Fibroblast of skin of right biceps (primary cell): ENCODE data around the gene NASP.

Experiments
- DNase-seq: peaks from one replicate; pipeline ENCODE4 v3.0.0-alpha.2; 2013

Gene NASP

GRCh38 chr1:45583666-45584350, at the start of gene NASP:
TSS of gene NASP (plus strand) at chr1:45584041. CDS start at chr1:45584147, 106 bp downstream.
- DNase-seq = peak; percentile 84

- DNase-seq = no peak
These were observed 47.7 kb upstream of the NASP start for GRCh38 chr1:45535988-45536766.

- DNase-seq = no peak
These were observed 47.0 kb upstream of the NASP start for GRCh38 chr1:45536886-45537285.

DNA sequence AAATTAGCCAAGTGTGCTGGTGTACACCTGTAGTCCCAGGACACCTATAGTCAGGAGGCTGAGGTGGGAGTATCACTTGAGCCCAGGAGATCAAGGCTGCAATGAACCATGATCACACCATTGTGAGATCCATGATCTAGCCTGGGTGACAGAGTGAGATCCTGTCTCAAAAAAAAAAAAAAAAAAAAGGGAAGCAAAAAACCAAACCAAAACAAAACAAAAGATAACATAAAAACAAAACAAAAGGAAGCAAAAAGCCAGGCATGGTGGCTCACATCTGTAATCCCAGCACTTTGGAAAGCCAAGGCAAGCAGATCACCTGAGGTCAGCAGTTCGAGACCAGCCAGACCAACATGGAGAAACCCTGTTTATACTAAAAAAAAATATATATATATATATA, 42.6 kb upstream of the NASP start:
- no peak for DNase-seq

DNA sequence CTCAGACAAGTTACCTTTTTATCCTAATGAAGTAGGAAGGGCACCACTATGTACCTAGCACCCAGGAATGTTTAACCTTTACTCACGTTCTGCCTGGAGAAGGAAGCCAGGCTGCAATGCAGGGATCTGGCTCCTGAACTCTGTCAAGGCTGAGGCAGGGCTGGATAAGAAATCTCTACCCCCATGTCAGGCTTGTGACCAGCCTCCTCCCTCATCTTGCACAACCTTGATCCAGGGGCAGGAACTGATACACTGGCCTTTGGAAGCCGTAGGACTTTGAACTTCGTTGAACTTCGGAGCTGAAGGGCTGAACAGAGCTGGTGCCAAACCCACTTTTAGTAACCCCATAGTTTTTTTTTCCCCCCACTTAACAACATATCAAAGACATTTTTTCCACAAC, 41.2 kb upstream of the NASP start:
- no peak for DNase-seq

DNA sequence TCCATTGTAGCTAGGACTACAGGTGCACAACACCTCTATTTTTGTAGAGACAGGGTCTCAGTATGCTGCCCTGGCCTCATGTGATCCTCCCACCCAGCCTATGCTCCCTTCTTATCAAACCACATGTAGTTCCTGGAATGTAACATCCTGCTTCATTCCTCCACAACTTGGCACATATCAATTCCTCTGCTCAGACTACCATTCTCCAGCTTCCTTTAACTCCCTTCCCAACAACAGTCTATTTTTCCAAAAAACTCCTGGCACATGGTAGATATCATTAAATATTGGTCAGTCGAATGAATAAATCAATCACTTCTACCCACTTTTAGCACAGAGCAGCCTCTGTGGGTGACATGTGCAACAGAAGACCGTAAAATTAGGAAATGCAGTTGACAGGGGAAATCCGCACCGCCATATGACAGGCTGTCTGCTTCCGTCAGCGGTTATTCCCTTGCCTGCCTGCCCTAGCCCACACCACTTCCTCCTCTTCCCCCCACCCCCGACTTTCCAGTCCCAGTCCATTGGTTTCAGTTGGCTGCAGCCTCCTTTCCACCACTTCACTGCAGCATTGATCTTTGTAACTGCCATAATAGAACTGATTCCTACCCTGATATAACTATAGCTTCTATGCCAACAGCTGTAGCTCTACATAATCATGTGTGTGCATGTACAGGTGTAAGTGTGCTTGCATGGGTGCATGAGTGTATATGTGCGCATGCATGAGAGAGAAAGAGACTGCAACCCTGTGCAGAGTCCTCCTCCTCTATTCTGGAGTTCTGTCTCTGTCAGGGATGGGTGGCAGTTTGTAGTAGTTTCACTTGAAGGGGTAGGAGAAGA, 40.0 kb upstream of the NASP start:
- DNase-seq = no peak

- no peak for DNase-seq
These were observed 39.3 kb upstream of the NASP start for GRCh38 chr1:45544530-45544929.

GRCh38 chr1:45545019-45545493, 38.8 kb upstream of the NASP start:
- DNase-seq = no peak

DNA sequence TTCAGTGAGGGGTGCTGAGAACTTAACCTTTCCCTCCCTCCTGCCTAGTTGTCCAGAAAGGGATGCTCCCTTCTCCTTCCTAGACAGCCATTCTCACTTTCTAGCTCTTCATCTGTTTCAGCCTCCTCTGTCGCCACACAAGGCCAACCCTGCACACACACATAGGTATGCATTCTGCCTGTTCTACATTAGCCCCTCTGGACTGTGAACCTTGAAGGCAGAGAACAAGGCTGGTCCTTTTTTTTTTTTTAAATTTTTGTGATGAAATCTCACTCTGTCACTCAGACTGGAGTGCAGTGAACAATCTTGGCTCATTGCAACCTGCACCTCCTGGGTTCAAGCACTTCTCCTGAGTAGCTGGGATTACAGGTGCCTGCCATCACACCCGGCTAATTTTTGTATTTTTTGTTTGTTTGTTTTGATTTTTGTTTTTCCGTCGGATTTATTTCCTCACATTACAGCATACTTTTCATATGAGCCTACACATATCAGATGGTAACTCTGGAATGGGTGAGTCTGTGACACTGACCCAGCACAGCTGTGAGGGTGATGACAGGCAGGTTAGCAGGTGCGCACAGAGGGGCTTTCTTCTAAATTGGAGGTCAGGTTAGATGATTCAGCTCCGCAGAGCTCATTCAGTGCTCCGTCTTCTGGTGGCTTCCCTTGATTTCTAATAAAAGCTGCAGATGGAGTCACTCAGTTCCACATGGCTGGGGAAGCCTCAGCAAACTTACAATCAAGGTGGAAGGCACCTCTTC, 38.1 kb upstream of the NASP start:
- no peak for DNase-seq

DNA sequence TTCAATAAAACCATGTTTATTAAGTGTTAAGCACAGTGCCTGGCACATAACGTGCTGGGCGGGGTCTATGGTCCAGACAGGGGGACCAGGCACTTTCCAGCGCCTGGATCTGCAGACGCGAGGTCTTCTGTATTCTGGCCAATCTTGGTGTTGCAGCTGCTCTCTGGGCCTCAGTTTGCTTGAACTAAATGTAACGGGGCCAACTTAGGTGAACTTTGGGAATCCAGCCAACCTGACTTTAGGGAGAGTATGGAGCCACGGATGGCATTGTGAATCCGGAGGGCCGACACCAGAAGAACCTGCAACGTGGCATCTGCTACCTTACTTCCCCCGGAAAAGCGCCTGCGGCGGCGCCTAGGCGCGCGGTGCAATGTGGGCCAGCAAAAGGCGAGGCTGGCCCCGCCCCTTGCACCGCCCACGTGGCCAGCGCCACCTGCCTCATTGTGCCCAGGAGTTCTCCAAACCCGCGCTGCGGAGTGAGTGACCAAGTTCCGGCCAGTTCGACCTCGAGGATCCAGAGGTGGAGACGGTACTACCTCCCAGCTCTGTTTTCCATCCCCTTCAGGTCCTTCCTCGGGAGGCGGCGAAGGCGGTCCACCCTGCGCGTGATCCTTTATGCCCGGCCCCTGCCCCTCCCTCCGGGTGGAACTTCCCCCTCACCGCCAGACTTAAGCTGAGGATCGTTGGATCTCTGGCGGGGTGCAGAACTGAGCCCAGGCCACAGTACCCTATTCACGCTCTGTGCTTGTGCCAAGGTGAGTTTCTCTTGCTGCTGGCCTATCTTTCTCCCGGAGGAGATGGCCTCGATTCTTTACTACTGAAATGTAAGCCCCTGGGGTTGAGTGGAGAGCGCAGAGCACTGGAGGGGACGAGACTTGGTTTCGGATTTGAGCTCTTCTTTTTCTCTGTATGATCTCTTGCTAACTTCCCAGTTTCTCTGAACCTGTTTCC, 33.2 kb upstream of the NASP start, which contains the start of gene AKR1A1:
Gene AKR1A1, plus strand, starts transcription at position 426 of the 951 bp plus-strand sequence. CDS start 10,969 bp downstream, outside the sequence.
- DNase-seq = peak; percentile 88

DNA sequence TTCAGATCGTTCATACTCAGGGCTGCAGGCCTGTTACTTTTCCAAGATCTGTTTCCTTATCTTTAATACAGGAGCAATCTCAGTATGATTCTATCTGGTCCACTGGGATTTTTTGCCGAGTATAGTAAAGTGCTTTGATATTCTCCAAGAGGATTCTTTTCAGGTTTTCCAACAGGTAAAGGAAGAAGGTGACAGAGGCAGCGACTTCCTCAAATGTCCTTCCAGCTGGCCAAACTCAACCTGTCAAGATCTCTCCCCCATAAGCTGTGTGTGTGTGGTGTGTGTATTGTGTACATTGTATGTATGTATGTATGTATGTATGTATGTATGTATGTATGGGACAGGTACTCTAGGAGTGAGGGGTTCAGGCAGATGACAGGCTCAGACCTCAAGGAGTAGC, 32.2 kb upstream of the NASP start:
- no peak for DNase-seq

- no peak for DNase-seq
These were observed 31.5 kb upstream of the NASP start for GRCh38 chr1:45552331-45552730.

GRCh38 chr1:45554198-45554597, 29.6 kb upstream of the NASP start:
- DNase-seq = no peak

DNA sequence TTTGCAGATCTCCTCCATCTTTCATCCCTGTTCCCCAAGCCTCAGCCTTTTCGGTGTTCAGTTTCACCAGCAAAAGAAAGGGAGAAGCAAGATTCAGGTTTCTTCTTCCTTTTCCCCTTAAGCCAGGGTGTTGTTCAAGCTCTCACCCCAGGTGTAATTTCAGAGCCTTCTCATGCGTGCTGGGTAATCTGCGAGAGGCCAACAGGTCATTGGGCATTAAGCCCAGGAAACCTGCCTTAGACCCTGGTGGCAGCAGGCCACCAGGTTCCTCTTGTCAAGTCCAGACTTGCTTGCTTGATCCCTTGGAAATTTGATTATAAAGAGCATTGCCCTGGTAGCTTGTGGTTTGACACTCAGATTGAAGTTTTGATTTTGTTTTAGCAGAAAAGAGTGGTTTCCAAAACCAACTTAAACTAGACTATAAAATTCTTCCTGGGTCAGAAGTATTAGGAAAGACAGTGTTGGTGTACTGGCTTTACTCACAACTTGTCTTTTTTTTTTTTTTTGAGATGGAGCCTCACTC, 26.4 kb upstream of the NASP start:
- DNase-seq = no peak

DNA sequence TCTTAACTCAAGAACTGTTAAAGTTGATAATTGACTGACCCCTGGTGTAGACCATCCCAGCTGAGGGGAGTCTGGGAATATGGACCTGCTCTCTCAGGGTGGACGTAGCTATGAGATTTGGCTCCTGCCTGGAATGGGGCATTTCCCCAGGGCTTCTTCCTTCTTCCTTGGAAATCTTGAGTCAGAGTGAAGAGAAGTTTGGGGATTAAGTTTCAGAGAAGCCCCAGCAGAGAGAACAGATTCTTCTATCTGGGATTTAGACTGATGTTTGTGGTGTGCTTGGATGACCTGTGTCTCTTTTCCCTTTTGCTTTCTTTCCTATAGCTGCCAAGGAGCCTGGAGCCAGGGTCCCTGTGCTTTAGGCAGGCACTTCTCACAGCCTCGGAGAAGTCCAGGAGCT, 20.0 kb upstream of the NASP start:
- no peak for DNase-seq

DNA sequence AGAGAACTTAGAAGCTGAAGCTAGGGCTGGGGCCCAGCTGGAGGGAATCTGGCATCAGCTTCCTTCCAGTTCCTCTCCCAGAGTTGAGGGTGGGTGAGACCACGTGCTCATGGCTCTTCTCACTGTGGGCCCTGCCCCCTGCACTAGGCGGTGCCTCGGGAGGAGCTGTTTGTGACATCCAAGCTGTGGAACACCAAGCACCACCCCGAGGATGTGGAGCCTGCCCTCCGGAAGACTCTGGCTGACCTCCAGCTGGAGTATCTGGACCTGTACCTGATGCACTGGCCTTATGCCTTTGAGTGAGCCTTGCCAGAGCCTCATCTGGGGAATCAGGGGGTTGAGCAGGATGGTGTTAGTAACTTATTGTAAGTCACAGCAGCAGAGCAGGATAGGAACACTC, 17.1 kb upstream of the NASP start:
- DNase-seq = no peak

DNA sequence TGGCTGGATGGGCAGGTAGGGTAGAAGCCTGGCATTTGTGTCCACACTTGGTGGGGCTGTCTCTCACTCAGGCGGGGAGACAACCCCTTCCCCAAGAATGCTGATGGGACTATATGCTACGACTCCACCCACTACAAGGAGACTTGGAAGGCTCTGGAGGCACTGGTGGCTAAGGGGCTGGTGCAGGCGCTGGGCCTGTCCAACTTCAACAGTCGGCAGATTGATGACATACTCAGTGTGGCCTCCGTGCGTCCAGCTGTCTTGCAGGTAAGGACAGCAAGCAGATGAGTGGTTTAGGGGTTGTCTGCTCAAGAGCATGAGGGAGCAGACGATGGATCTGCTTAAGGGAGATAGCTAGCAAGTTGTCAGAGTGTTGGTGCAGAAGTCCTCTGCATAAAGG, 15.9 kb upstream of the NASP start:
- DNase-seq = no peak

DNA sequence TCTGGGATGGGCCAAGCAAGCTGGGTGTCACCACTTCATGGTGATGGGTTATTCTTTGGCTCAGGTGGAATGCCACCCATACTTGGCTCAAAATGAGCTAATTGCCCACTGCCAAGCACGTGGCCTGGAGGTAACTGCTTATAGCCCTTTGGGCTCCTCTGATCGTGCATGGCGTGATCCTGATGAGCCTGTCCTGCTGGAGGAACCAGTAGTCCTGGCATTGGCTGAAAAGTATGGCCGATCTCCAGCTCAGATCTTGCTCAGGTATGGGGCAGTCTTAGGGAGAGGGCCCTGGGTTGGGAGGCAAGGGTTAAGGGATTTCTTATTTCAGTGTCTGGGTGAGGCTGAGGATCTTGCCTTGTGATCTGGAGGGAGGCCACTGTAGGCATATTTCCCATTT, 15.4 kb upstream of the NASP start:
- DNase-seq = no peak

GRCh38 chr1:45569571-45569961, 14.3 kb upstream of the NASP start:
- DNase-seq = no peak

DNA sequence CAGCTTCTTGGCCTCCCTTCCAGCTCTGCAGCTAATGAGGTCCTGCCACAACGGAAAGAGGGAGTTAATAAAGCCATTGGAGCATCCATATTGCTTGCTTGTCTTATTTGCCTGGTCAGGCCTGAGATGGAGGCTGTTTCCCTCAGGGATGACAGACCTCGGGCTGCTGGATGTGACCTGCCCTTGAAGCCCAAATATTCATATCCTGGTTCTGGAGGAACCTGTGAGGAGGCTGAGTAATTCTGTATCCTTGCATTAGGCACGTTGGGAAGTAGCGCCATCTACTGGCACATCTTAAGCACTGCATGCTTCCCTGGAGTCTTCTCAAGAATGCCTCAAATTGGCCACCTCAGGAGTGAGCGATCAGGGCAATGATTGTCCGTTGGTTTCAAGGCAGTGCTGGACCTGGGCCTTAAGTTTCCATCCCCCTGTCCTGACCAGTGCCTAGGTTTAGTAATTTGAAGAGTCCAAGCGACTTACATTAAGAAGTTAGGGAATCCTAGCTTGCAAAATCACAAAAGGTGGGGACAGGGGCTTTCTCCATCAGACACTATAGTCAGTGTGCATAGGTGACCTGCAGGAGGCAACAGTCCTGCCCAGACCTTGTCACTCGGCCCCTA, 13.8 kb upstream of the NASP start:
- DNase-seq = peak; percentile 64

- DNase-seq = no peak
These were observed 13.2 kb upstream of the NASP start for GRCh38 chr1:45570631-45571030.
